Heart left ventricle (tissue), 13 donors: ENCODE results near the gene LYRM7.

Source experiments
- POLR2A ChIP-seq, 2 donors: fragments of 450-650 bp; IDR thresholded peaks; one replicate each; pipeline ENCODE4 v1.6.1; 2017; ENCODE audit warnings: antibody characterized with exemption in 2 of 2, mild to moderate bottlenecking in 2 of 2, moderate library complexity in 2 of 2
- TF ChIP-seq, protein P1 (sequence below), 12 donors: fragments of 200-600 bp; sonication (generic) in 4 of 12; IDR thresholded peaks; one replicate each; pipeline versions ENCODE4 v1.5.0 to v1.8.0; 2018 to 2022; ENCODE audit warnings: antibody characterized with exemption in 12 of 12, mild to moderate bottlenecking in 5 of 12
- donor health status: ischemic (EF 13 %, LVEDD 7.1; RV severe dilation, severe dysfunction).
- donor health status: DM: no; HTN: yes; CAD: no.
- donor health status: DM: no; HTN: no; CAD: no.
- donor health status: ischemic (EF 25% LVEDD 6.9; RV normal size, moderate dysfunction).
- donor health status: ischemic (EF 25% LVEDD 5.7; RV mildly dilated, moderate dysfunction).
- donor health status: ischemic (EF 35%, LVEDD 5.7; RV mildly dilated, moderate dysfunction).
- donor health status: nonischemic (EF 11% LVEDD 7.7; RV severe dilation, severe dysfunction).
- donor health status: DM: yes; HTN: yes; CAD: no.
- donor health status: PGD.
- donor health status: ischemic (EF 29% LVEDD 5.4; RV normal size, mild dysfunction).
- donor health status: nonischemic (EF 23%, LVEDD 6.1; RV moderate dilation, normal function).

DNA sequence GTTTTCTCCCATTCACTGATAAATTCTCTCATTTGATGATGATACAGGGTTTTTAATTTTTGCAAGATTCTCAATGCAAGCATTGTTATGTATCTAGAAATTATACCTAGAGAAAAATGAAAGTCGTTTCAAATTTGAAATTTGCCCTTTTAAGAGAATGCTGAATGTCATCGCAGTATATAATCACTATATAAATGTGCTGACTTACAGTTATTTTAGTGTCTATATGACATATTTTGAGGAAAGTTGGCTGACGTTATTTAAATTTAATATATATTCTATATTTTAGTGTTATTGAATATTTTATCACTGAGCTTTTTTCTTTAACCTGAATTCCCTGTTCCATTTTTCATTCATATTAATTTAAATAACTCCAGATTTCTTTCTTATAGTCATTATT is 29.8 kb downstream of the LYRM7 start:
- TF ChIP-seq, protein P1, sequence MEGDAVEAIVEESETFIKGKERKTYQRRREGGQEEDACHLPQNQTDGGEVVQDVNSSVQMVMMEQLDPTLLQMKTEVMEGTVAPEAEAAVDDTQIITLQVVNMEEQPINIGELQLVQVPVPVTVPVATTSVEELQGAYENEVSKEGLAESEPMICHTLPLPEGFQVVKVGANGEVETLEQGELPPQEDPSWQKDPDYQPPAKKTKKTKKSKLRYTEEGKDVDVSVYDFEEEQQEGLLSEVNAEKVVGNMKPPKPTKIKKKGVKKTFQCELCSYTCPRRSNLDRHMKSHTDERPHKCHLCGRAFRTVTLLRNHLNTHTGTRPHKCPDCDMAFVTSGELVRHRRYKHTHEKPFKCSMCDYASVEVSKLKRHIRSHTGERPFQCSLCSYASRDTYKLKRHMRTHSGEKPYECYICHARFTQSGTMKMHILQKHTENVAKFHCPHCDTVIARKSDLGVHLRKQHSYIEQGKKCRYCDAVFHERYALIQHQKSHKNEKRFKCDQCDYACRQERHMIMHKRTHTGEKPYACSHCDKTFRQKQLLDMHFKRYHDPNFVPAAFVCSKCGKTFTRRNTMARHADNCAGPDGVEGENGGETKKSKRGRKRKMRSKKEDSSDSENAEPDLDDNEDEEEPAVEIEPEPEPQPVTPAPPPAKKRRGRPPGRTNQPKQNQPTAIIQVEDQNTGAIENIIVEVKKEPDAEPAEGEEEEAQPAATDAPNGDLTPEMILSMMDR (IDR thresholded peaks at IDR 0.05): no peak
- no peak for TF ChIP-seq POLR2A (IDR thresholded peaks at IDR 0.05)
